ENCODE results near the gene IL13. TPM values are rescaled to one million over a fixed set of nuclear protein-coding genes. Genes with fewer than 3 reads are reported as not detected.

Gene IL13
- total RNA-seq, 1 experiment from 2014 or later, result not detected

GRCh38 chr5:132667309-132667708, 9.3 kb downstream of the IL13 start:
- Histone ChIP-seq H3K27me3 (ENCODE audit: insufficient read depth, low read length) (no peaks in the 10 kb centered on the region), H2BK15ac (ENCODE audit: low read depth, low read length) (no peak overlapping the region), H3K4ac (ENCODE audit: low read depth, low read length) (no peak overlapping the region), H3K18ac (ENCODE audit: insufficient read length, low read depth, low read length) (no peak overlapping the region), H2BK120ac (ENCODE audit: low read depth, low read length, poor library complexity, severe bottlenecking) (no peak overlapping the region), H4K8ac (replicated peaks; ENCODE audit: insufficient read length, low read depth, low read length) (no peak overlapping the region), H3K14ac (ENCODE audit: insufficient read depth, low read length) (no peak overlapping the region), H2AK5ac (ENCODE audit: insufficient read length, low read length) (no peak overlapping the region), H4K20me1 (ENCODE audit: control insufficient read depth, insufficient read depth, insufficient read length) (no peaks in the 10 kb centered on the region), H3K4me2 (ENCODE audit: insufficient read depth, insufficient read length, low read length) (no peak overlapping the region), H3K23me2 (ENCODE audit: insufficient read length, low read depth, low read length, poor library complexity, severe bottlenecking) (no peaks in the 10 kb centered on the region), H4K91ac (ENCODE audit: insufficient read length, low read depth, low read length) (no peak overlapping the region), H3K79me1 (ENCODE audit: insufficient read depth, low read depth, low read length, poor library complexity, severe bottlenecking) (no peaks in the 10 kb centered on the region), H3K27ac (ENCODE audit: insufficient read length, low read depth, low read length) (no peak overlapping the region), H3K56ac (ENCODE audit: insufficient read length, low read depth, low read length) (no peak overlapping the region), H3K79me2 (ENCODE audit: insufficient read depth, low read length) (no peaks in the 10 kb centered on the region), H3K23ac (ENCODE audit: insufficient read length, low read depth, low read length) (no peak overlapping the region), H3T11ph (ENCODE audit: low read length) (no peak overlapping the region), H3K9me3 (ENCODE audit: control insufficient read depth, low read depth, low read length) (no peaks in the 10 kb centered on the region), H2AFZ (ENCODE audit: low read length) (no peak overlapping the region), H4K5ac (ENCODE audit: insufficient read length, low read depth, low read length) (no peak overlapping the region), H2BK5ac (ENCODE audit: insufficient read length, low read length) (no peak overlapping the region), H3K9ac (ENCODE audit: extremely low read depth, insufficient read length, low read length) (no peak overlapping the region), H2BK12ac (ENCODE audit: insufficient read length, low read depth, low read length) (no peak overlapping the region), H2BK20ac (ENCODE audit: low read depth, low read length, poor library complexity, severe bottlenecking) (no peak overlapping the region), H3K4me1 (ENCODE audit: insufficient read depth, low read length) (no peaks in the 10 kb centered on the region)
- H3K4me3 Mint-ChIP-seq, result no peak overlapping the region
- peak; percentile 20 for DNase-seq
- peaks cover 0 to 7% (median 0%) of the 10 kb centered on the region in 3 experiments; a peak in 3 of 7 replicates for H3K36me3 Mint-ChIP-seq (ENCODE audit: insufficient read depth in 1 of 3, low read depth in 3 of 3)
- no peak overlapping the region for H3K27ac Mint-ChIP-seq
- TF ChIP-seq CTCF (conservative IDR thresholded peaks at IDR 0.05), result no peak
- H3K27me3 Mint-ChIP-seq (ENCODE audit: low read depth), result peaks cover 2% of the 10 kb centered on the region
- H3K9me3 Mint-ChIP-seq, result peaks cover 0 to 7% of the 10 kb centered on the region in 2 experiments; a peak in 3 of 5 replicates
- H3K4me1 Mint-ChIP-seq, result peaks cover 27 to 37% of the 10 kb centered on the region in 2 experiments
- WGBS (ENCODE audit: extremely low coverage, insufficient read length, low lambda C conversion rate), result no CpG with 5 or more reads among the region's 10 CpGs

Measured in H9 (cell line).